Muscle of arm (tissue), 14 donors: ENCODE measurements around the gene CBX2. TPM values are rescaled to one million over a fixed set of nuclear protein-coding genes. Genes with fewer than 3 reads are reported as not detected.

Experiments used
- DNase-seq: peaks from one replicate; pipeline ENCODE4 v3.0.0-alpha.2; 2013
- long read RNA-seq, 11 donors: transcript quantifications; one replicate each; lab custom pipeline, GENCODE V29; 2026
- polyA plus RNA-seq, 12 donors: library from polyadenylated mRNA; unstranded; fragments of 120-200 nt; gene quantifications; one replicate each; pipeline ENCODE4 v1.2.1, GENCODE V29; 2013; ENCODE audit not compliant: insufficient read length in 12 of 12

CBX2 gene
- 10 to 100 TPM in 3 of 12 donors, 1 to 10 TPM in 8, not detected in 1; 7.0 to 15.2 (median 8.9) TPM for polyA plus RNA-seq
- long read RNA-seq, donor 1, full-length matches to known transcripts = 5 of 5 reads
- long read RNA-seq, donor 1, partial matches to known transcripts = 0 of 5 reads
- long read RNA-seq, donor 1, other reads (novel, unspliced or antisense) = 0 of 5 reads
- long read RNA-seq, donor 2, full-length matches to known transcripts = 2 of 2 reads
- long read RNA-seq, donor 2, partial matches to known transcripts = 0 of 2 reads
- long read RNA-seq, donor 2, other reads (novel, unspliced or antisense) = 0 of 2 reads
- long read RNA-seq, donor 3, full-length matches to known transcripts = 3 of 3 reads
- long read RNA-seq, donor 3, partial matches to known transcripts = 0 of 3 reads
- long read RNA-seq, donor 3, other reads (novel, unspliced or antisense) = 0 of 3 reads
- long read RNA-seq, donor 4, full-length matches to known transcripts = 2 of 2 reads
- long read RNA-seq, donor 4, partial matches to known transcripts = 0 of 2 reads
- long read RNA-seq, donor 4, other reads (novel, unspliced or antisense) = 0 of 2 reads
- long read RNA-seq, donor 5, full-length matches to known transcripts = 6 of 12 reads
- long read RNA-seq, donor 5, partial matches to known transcripts = 6 of 12 reads
- long read RNA-seq, donor 5, other reads (novel, unspliced or antisense) = 0 of 12 reads
- long read RNA-seq, donor 6, full-length matches to known transcripts = 4 of 4 reads
- long read RNA-seq, donor 6, partial matches to known transcripts = 0 of 4 reads
- long read RNA-seq, donor 6, other reads (novel, unspliced or antisense) = 0 of 4 reads
- long read RNA-seq, donor 7, full-length matches to known transcripts = 2 of 2 reads
- long read RNA-seq, donor 7, partial matches to known transcripts = 0 of 2 reads
- long read RNA-seq, donor 7, other reads (novel, unspliced or antisense) = 0 of 2 reads
- long read RNA-seq, donor 8, full-length matches to known transcripts = 5 of 5 reads
- long read RNA-seq, donor 8, partial matches to known transcripts = 0 of 5 reads
- long read RNA-seq, donor 8, other reads (novel, unspliced or antisense) = 0 of 5 reads
- long read RNA-seq, donor 9, full-length matches to known transcripts = 4 of 4 reads
- long read RNA-seq, donor 9, partial matches to known transcripts = 0 of 4 reads
- long read RNA-seq, donor 9, other reads (novel, unspliced or antisense) = 0 of 4 reads
- long read RNA-seq, donor 10, full-length matches to known transcripts = 2 of 2 reads
- long read RNA-seq, donor 10, partial matches to known transcripts = 0 of 2 reads
- long read RNA-seq, donor 10, other reads (novel, unspliced or antisense) = 0 of 2 reads
- long read RNA-seq, donor 11, full-length matches to known transcripts = 6 of 6 reads
- long read RNA-seq, donor 11, partial matches to known transcripts = 0 of 6 reads
- long read RNA-seq, donor 11, other reads (novel, unspliced or antisense) = 0 of 6 reads

GRCh38 chr17:79777894-79778503, at the start of gene CBX2:
Gene CBX2 (plus strand): TSS chr17:79778148. CDS start chr17:79778236, 88 bp downstream.
- DNase-seq = no peak

- peak; percentile 93 for DNase-seq
Observed at GRCh38 chr17:79728169-79728907, 49.6 kb upstream of the CBX2 start.

GRCh38 chr17:79728908-79729471, 49.0 kb upstream of the CBX2 start:
- no peak for DNase-seq

GRCh38 chr17:79729761-79730160, 48.2 kb upstream of the CBX2 start:
- no peak for DNase-seq

- no peak for DNase-seq
Observed at GRCh38 chr17:79730437-79730768, 47.5 kb upstream of the CBX2 start.

GRCh38 chr17:79730769-79731483, 47.0 kb upstream of the CBX2 start, which contains the start of gene ENPP7:
Gene ENPP7 (plus strand): TSS chr17:79730943. CDS start chr17:79731140, 197 bp downstream.
- no peak for DNase-seq

- no peak for DNase-seq
Observed at GRCh38 chr17:79732254-79732653, 45.7 kb upstream of the CBX2 start.

GRCh38 chr17:79732804-79733691, 44.9 kb upstream of the CBX2 start:
- no peak for DNase-seq

GRCh38 chr17:79733692-79734070, 44.3 kb upstream of the CBX2 start:
- DNase-seq = no peak

- no peak for DNase-seq
Observed at GRCh38 chr17:79735096-79735495, 42.9 kb upstream of the CBX2 start.

GRCh38 chr17:79737046-79737921, 40.7 kb upstream of the CBX2 start:
- no peak for DNase-seq

GRCh38 chr17:79737922-79738578, 39.9 kb upstream of the CBX2 start:
- DNase-seq = no peak

- DNase-seq = no peak
Observed at GRCh38 chr17:79738643-79739042, 39.3 kb upstream of the CBX2 start.

GRCh38 chr17:79739148-79740062, 38.5 kb upstream of the CBX2 start:
- DNase-seq = no peak

GRCh38 chr17:79740413-79740812, 37.5 kb upstream of the CBX2 start:
- DNase-seq = no peak

- no peak for DNase-seq
Observed at GRCh38 chr17:79741401-79741750, 36.6 kb upstream of the CBX2 start.
